NB4 (cell line): ENCODE measurements around the gene LYSMD2.

Source experiments
- DNase-seq: peaks from one replicate; pipeline ENCODE4 v3.0.0; 2010; ENCODE audit warnings: low read depth
- H3K4me3 ChIP-seq: one replicate; pipeline ENCODE4 v1.5.1; 2011; ENCODE audit warnings: mild to moderate bottlenecking, low read depth, low read length, moderate library complexity
- MYC ChIP-seq: IDR thresholded peaks from 2 replicates; pipeline ENCODE4 v1.6.1; 2011; ENCODE audit warnings: low read depth, low read length
- POLR2A ChIP-seq: IDR thresholded peaks from 2 replicates; pipeline ENCODE4 v1.6.1; 2011; ENCODE audit warnings: mild to moderate bottlenecking; ENCODE audit not compliant: insufficient read length; ENCODE audit errors: extremely low read depth
- TF ChIP-seq, protein P1 (sequence below): IDR thresholded peaks from 2 replicates; pipeline ENCODE4 v1.6.1; 2011; ENCODE audit warnings: low read depth, low read length
- TF ChIP-seq, protein P2 (sequence below): IDR thresholded peaks from one replicate; pipeline ENCODE4 v1.5.1; 2012; ENCODE audit warnings: low read depth, low read length

Gene LYSMD2

DNA sequence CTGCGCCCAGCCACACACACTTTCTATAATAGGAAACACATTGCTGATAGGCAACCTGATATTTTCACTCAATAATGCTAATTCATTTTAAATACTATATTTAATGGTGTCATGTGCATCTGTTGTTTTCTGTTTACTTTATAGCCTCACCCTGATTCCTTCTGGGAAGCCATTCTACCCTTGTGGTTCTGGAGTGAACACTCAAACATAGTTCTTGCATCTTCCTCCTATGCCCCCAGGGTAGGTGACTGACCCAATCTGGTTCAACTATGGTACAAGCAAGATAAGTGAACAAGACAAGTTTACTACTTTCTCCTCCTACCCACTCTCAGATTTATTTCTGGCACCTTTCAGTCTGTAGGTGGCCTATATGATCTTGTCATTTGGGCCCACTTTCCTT lies 60.4 kb downstream of the LYSMD2 start:
- TF ChIP-seq MYC = no peak
- TF ChIP-seq, protein P1, sequence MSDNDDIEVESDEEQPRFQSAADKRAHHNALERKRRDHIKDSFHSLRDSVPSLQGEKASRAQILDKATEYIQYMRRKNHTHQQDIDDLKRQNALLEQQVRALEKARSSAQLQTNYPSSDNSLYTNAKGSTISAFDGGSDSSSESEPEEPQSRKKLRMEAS = no peak
- TF ChIP-seq, protein P2, sequence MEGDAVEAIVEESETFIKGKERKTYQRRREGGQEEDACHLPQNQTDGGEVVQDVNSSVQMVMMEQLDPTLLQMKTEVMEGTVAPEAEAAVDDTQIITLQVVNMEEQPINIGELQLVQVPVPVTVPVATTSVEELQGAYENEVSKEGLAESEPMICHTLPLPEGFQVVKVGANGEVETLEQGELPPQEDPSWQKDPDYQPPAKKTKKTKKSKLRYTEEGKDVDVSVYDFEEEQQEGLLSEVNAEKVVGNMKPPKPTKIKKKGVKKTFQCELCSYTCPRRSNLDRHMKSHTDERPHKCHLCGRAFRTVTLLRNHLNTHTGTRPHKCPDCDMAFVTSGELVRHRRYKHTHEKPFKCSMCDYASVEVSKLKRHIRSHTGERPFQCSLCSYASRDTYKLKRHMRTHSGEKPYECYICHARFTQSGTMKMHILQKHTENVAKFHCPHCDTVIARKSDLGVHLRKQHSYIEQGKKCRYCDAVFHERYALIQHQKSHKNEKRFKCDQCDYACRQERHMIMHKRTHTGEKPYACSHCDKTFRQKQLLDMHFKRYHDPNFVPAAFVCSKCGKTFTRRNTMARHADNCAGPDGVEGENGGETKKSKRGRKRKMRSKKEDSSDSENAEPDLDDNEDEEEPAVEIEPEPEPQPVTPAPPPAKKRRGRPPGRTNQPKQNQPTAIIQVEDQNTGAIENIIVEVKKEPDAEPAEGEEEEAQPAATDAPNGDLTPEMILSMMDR = no peak
- no peak overlapping the region for H3K4me3 ChIP-seq
- DNase-seq = no peak

DNA sequence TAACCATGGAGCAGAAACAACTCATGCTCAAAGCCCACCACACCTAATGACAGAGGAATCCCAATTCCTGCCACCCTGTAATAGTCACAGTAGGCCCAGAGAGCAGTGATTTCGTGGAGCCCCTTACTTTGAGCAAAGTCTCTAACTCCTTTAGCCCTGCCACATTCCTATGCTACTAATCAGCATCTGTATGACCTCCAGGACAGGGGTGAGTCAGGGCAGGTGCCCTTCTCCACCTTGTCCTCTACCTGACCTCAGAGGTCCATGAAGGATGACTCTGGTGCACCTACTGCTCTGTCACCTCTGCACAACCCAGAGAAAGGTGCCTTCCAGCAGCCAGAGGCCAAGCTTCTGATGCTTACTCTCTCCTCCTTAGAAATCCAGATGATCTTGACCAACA lies 62.2 kb downstream of the LYSMD2 start:
- H3K4me3 ChIP-seq = no peak overlapping the region
- TF ChIP-seq POLR2A = no peak
- TF ChIP-seq, protein P2 = no peak
- no peak for TF ChIP-seq MYC
- DNase-seq = no peak
